HG02970 (cell line): ENCODE data around the gene COPS4.

ENCODE experiments used
- ATAC-seq: cut with Tn5 transposase; IDR thresholded peaks from one replicate; pipeline ENCODE4 v1.9.1; 2021; ENCODE audit warnings: mild to moderate bottlenecking, moderate library complexity, moderate number of reproducible peaks; ENCODE audit not compliant: unreplicated experiment, low FRiP score

COPS4 gene

GRCh38 chr4:83114576-83114975 lies 79.6 kb downstream of the COPS4 start, which contains the start of gene PLAC8:
Gene PLAC8, minus strand, starts transcription at chr4:83114729. Its CDS starts 6,808 bp downstream, at chr4:83107921.
- ATAC-seq, result no peak

GRCh38 chr4:83115000-83115399 lies 80.0 kb downstream of the COPS4 start:
- no peak for ATAC-seq

- ATAC-seq, result no peak
Measured at GRCh38 chr4:83115656-83116285, 80.8 kb downstream of the COPS4 start.

DNA sequence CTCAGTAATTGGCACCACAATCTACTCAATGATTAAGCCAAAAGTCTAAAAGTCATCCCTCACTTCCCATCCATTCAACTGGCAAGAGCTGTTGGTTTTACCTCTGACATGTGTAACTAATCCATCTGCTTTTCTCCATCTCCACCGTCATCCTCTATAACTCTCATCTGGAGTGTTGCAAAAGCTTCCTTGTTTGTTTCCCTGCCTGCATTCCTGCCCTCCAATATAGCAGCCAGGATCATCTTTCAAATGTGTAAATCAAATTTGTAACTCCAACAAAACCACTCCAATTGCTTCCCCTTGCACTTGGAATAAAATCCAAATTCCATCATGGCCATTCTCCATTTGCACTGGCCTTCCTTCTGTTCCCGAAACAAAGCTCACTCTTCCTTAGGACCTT lies 83.9 kb downstream of the COPS4 start:
- no peak for ATAC-seq

- ATAC-seq, result no peak
Measured at GRCh38 chr4:83121246-83121645, 86.3 kb downstream of the COPS4 start.

DNA sequence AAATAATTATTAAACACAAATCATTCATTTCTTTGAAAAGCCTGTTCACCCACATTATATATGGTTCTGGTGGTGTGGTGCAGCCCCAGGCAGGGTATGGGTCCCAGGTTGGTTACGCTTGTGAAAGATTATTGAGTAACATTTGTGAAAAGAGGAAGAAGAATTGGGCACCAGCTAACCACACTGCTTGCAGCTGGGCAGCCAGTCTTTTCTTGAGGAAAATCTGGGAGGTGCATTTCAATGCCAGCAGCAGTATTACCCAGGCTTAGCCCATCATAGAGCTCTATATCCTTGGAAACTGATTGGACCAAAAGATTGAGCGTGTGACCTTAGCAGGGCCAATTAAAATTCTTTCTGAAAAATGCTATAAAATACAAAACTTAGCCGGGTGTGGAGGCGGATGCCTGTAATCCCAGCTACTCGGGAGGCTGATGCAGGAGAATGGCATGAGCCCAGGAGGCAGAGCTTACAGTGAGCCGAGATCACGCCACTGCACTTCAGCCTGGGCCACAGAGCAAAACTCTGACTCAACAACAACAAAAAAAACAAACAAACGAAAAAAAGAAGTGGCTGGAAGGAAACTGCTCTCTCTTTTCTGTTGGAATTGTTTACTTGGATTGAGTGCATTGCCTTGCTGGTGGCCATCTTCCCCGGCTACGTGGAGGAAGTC lies 89.3 kb downstream of the COPS4 start:
- no peak for ATAC-seq
